Mucosa of gallbladder (tissue), 1 donor: Measurements from ENCODE around the gene RMND5B. TPM values are rescaled to one million over a fixed set of nuclear protein-coding genes. Genes with fewer than 3 reads are reported as not detected.
"Not testable (repeated sequence)": the region's sequence is repeated elsewhere in the genome, so short reads cannot be mapped to it uniquely, and the experiment has no call there.

Experiments used
- DNase-seq: peaks from one replicate; pipeline ENCODE4 v3.0.0-alpha.2; 2020; ENCODE audit warnings: low spot score
- total RNA-seq: library from RNA; stranded (reverse); gene quantifications from one replicate; pipeline ENCODE4 v1.2.1, GENCODE V29; 2021
- donor health status: DM: no; HTN: no; CAD: no.

RMND5B gene, protein sequence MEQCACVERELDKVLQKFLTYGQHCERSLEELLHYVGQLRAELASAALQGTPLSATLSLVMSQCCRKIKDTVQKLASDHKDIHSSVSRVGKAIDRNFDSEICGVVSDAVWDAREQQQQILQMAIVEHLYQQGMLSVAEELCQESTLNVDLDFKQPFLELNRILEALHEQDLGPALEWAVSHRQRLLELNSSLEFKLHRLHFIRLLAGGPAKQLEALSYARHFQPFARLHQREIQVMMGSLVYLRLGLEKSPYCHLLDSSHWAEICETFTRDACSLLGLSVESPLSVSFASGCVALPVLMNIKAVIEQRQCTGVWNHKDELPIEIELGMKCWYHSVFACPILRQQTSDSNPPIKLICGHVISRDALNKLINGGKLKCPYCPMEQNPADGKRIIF
- 43.7 TPM for total RNA-seq

DNA sequence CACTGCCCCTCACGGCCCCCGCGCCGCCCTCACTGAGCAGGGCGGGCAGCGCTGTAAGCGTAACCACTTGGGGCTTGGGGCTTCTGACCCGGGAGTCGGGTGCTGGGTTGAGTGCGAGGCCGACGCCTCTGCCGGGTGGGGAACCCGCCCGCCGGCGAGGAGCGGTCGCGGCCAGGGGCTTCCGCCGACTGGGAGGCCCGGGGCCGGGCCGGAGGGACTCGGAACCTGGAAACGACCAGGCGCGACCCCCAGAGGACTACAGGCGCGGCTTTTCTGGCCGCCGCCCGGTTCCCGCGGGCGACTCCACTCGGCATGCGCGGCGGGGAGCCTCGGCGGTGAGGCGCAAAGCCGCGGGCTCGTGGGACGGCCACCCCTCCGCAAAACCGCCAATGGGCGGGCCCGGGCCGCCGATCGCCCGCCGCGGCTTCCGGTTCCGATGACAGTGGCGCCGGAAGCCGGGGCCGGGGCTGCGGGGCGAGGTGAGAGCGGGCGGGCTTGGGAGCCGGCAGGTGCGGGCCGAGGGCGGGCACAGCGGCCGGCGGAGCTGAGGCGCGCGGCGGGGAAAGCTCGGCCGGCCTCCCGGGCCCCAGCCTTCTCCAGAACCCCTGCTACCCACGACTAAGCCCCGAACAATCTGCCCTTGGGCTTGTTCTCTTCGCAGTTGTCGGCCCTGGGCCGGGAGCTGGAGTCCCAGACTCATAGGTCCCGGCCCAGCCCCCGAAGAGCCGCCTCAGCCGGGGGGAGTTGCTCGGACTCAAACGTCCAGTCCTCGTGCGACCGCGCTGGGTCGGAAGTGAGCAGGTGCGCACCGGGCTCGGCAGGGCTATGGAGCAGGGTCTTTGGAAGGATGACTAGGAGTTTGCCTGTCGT lies at the start of gene RMND5B:
TSS of gene RMND5B (plus strand) at position 439 of the 870 bp plus-strand sequence. CDS start 7,106 bp downstream, outside the sequence.
- peak; percentile 81 for DNase-seq

DNA sequence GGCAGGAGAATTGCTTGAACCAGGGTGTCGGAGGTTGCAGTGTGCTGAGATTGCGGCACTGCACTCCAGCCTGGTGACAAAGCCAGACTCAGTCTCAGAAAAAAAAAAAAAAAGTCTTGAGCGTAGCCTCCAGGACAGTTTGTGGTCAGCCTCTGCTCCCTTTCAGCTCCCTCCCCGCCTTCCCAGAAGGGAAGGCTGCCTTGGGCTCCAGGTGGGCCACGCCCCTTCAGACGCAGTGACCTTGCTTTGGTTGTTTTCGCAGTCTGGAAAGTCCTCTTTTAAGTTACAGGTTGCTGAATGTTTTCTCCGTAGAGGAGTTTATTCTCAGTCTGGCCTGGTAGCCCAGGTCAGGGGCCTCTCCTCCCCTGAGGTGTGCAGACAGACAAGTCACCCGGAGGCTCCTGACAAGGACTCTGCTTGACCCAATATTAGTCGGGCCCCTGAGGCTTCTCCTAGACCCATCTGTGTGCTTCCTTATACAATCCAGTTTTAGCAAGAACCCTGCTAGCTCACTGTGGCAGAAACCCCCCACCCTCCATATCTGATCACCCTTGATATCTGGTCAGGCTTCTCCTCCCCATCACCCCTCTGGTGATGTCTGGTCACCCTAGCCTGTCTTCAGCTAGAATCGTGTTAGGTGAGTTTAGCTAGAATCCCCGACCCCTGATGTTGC lies 49.1 kb upstream of the RMND5B start:
- DNase-seq = no peak

GRCh38 chr5:178083922-178084321 lies 46.9 kb upstream of the RMND5B start:
- no peak for DNase-seq

GRCh38 chr5:178085316-178085715 lies 45.5 kb upstream of the RMND5B start:
- no peak for DNase-seq

DNA sequence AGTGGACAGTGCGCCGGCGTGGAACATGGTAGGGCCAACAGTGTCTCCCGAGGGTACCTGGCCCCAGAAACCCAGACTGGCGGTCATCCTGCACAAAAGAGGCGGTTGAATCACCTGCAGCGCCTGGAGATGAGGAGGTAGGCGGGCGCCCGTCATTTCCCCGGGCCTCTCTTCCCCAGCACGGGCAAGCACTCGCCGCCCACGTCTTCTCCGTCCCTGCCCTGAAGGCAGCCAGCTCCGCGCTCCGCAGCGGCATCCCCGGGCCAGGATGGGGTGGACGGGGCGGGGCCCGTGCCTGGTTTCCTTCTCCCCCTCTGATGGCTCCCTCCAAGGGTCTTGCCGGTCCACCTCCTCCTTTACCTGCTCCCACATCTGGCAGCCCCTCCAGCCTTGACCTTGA lies 44.5 kb upstream of the RMND5B start:
- DNase-seq = no peak

GRCh38 chr5:178087199-178087598 lies 43.6 kb upstream of the RMND5B start:
- DNase-seq = not testable (repeated sequence)

DNA sequence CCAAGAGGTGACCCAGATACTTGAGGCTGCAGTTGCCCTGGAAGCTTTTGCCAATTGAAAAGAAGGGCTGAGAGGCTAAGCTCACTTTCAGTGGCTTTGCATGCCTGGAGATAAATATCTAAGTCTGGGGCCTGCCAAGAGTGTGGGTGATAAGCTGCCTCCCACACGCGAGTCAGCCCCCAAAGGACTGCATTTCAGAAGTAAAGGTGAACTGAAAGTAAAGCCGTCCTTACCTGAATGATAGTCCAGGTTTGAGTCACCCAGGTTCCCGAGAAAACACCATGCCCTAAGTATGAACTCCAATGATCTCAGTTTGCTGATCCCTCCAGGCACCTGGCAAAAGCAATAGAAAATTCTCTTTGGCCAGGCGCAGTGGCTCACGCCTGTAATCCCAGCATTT lies 40.0 kb upstream of the RMND5B start:
- DNase-seq = no peak

GRCh38 chr5:178093134-178093533 lies 37.7 kb upstream of the RMND5B start:
- DNase-seq = no peak

GRCh38 chr5:178094345-178094744 lies 36.5 kb upstream of the RMND5B start:
- no peak for DNase-seq

DNA sequence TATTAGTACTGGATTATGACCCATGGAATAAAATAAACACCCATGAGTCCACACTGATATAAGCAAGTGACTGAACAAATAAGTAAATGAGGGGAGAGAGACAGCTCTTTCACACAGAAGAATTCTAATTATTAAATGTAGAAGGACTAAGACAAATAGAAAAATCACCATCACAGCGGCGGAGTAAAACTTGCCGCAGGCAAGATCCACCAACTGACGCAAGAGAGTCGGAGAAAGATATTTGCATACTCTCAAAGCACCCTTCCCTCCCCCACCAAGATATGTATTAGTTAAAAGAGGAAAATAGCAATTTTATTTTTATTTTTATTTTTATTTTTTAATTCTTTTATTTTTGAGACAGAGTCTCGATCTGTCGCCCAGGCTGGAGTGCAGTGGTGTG lies 32.1 kb upstream of the RMND5B start:
- no peak for DNase-seq

DNA sequence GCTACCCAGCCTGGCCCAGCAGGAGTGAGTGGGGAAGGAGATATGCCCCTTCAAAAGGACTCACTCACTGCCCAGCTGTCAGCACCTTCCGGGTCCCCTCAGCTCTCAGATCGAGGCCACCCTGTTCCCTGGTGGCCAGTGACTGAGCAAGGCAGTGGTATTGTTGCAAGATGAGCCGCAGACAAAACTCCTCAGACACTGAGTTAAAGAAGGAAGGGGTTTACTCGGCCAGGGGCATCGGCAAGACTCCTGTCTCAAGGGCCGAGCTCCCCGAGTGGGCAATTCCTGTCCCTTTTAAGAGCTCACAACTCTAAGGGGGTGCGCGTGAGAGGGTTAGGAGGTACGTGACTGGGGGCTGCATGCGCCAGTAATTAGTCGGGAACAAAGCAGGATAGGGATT lies 27.2 kb upstream of the RMND5B start:
- no peak for DNase-seq

- no peak for DNase-seq
Observed at GRCh38 chr5:178104492-178104891, 26.3 kb upstream of the RMND5B start.

DNA sequence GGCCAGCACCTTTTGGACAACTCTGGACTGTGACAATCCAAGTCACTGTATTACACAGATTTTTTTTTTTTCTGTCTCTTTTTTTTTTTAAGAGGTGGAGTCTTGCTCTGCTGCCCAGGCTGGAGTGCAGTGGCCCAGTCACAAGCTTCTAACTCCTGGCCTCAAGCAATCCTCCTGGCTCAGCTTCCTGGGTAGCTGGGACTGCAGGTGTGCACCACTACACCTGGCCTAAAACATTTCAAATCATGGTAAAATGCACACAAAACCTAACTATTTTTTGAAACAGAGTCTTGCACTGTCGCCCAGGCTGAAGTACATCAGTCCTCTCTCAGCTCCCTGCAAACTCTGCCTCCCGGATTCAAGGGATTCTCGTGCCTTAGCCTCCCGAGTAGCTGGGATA lies 24.7 kb upstream of the RMND5B start:
- DNase-seq = no peak

DNA sequence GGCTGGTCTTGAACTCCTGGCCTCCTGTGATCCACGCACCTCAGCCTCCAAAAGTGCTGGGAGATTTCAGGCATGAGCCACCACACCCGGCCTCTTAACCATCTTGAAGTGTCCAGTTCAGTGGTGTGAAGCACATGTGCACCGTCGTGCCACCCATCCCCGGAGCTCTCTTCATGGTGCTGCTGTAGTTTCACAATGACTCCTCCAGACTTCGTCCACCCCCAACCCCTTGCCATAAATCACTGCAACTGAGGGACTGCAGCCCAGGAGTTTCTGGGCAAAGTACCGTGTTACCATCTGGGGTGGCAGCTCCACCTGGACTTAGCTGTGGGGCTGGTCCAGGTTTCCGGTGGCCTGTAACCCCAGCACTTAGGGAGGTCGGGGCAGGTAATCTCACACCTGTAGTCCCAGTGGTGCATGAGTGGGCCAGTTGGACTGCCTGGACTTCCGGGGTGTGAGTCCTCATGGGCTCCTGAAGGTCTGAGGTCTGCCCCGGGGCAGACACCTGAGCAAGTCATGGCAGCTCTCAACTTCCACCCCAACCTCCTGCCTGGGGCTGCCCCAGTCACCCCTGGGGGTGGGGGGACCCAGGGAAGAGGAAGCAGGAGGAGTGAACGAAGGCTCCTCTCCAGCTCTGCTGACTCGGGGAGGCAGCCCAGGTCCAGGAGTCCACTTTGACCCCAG lies 24.1 kb upstream of the RMND5B start:
- DNase-seq = no peak

DNA sequence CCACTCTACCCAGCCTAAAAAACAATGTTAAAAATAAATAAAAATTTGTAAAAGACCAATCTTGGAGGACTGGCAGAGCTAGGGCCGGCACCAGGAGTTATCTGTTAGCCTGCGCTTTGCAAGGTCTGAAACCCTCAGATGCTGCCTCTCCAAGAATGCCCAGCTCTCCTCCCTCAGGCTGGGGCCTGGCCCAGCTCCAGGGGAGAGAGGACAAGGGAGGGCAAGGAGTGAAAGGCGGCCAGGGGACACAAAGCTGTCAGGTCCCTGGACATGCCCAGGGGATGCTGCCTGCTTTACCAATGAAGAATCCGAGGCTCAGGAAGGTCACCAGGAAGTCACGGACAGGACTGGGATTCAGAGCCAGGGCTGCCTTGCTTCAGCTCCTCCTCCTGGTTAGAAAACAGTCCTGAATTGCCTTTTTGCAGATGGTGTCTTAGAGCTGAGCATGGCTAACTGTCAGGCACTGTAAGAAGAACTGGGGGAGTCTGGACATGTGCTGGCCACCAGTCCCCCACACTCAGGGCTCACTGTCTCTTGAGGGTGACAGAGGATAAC lies 23.0 kb upstream of the RMND5B start:
- DNase-seq = no peak

DNA sequence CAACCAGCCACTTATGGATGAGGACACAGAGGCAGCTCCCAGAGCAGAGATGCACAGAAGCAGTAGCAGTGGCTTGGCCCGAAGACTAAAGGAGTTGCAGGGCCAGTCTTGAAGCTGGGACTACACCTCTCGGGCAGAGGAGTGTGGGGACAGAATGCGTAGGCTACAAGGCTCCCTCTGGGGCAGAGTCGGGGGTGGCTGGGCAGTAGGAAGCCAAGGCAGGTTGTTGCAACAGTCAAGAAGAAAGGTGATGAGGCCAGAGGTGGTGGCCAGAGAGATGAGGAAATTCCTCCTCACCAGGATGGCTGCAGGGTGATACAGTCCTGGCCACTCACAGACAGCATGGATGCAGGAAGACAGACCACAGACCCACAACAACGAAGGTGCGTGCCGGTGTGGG lies 22.4 kb upstream of the RMND5B start:
- no peak for DNase-seq

- no peak for DNase-seq
Observed at GRCh38 chr5:178108966-178109365, 21.8 kb upstream of the RMND5B start.

GRCh38 chr5:178110511-178110910 lies 20.3 kb upstream of the RMND5B start:
- no peak for DNase-seq

DNA sequence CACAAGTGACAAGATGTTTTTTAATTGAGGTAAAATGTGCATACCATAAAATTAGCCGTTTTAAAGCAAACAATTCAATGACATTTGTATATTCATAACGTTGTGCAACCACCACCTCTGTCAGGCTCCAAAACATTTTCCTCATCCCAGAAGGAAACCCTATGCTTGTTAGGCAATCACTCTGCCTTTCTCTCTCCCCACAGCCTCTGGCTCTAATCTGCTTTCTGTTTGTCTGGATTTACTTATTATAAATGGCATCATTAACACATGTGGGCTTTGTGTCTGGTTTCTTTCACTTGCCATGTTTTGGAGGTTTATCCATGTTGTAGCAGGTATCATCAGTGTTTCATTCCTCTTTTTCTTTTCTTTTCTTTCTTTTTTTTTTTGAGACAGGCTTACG lies 18.9 kb upstream of the RMND5B start:
- no peak for DNase-seq

DNA sequence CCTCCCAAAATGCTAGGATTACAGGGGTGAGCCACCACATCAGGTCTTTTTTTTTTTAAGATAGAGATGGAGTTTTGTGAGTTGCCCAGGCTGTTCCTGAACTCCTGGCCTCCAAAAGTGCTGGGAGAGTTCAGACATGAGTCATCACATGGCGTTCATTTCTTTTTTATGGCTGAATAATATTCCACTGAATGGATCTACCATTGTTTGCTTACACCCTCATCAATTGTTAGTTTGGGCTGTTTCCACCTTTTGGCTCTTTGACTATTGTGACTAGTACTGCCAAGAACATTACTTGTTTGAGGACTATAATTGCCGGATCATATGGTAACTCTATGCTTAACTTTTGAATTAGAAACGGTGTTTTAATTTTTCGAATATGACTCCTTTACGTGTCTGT lies 18.3 kb upstream of the RMND5B start:
- DNase-seq = no peak

GRCh38 chr5:178113141-178113787 lies 17.6 kb upstream of the RMND5B start, which contains the start of gene N4BP3:
N4BP3 (plus strand) TSS chr5:178113532; CDS start chr5:178119584, 6,052 bp downstream.
- no peak for DNase-seq
